Activated CD4-positive, alpha-beta memory T cell treated with anti-CD3 and anti-CD28 coated beads, Interleukin-2, amount 10 ng/mL, durations not matched to agents 7 days and 5 days (primary cell): ENCODE measurements around the gene CR1L. TPM values are rescaled to one million over a fixed set of nuclear protein-coding genes. Genes with fewer than 3 reads are reported as not detected.
"Not testable (repeated sequence)": the region's sequence is repeated elsewhere in the genome, so short reads cannot be mapped to it uniquely, and the experiment has no call there.

Experiments used
- CTCF ChIA-PET: fragments of 350-600 bp; sonication (Branson Sonifier 250); formaldehyde crosslinking; loops from one replicate; lab custom pipeline; 2021; ENCODE audit warnings: antibody characterized with exemption, inconsistent platforms; lab: Charles Lee
- POLR2A ChIA-PET: fragments of 350-600 bp; sonication (Branson Sonifier 250); formaldehyde crosslinking; loops from one replicate; lab custom pipeline; 2021; ENCODE audit warnings: antibody characterized with exemption; lab: Charles Lee
- DNase-seq: peaks from one replicate; pipeline ENCODE4 v3.0.0-alpha.2; 2020
- H3K27ac Mint-ChIP-seq: one replicate; pipeline ENCODE4 v1.8.0; 2021; ENCODE audit warnings: mild to moderate bottlenecking, mixed read lengths
- H3K27me3 Mint-ChIP-seq: one replicate; pipeline ENCODE4 v1.8.0; 2021; ENCODE audit warnings: mixed read lengths
- H3K36me3 Mint-ChIP-seq: one replicate; pipeline ENCODE4 v1.8.0; 2021; ENCODE audit warnings: low read depth, mixed read lengths
- H3K4me1 Mint-ChIP-seq: one replicate; pipeline ENCODE4 v1.8.0; 2021; ENCODE audit warnings: mixed read lengths
- H3K4me3 Mint-ChIP-seq: one replicate; pipeline ENCODE4 v1.8.0; 2021; ENCODE audit warnings: mild to moderate bottlenecking, mixed read lengths
- H3K9me3 Mint-ChIP-seq: one replicate; pipeline ENCODE4 v1.8.0; 2021; ENCODE audit warnings: mixed read lengths
- total RNA-seq, 2 experiments: library from RNA; stranded (reverse); gene quantifications; one replicate each; pipeline ENCODE4 v1.2.3, GENCODE V29; 2021

The CR1L gene
- total RNA-seq, 2 experiments from 2014 or later: not detected

DNA sequence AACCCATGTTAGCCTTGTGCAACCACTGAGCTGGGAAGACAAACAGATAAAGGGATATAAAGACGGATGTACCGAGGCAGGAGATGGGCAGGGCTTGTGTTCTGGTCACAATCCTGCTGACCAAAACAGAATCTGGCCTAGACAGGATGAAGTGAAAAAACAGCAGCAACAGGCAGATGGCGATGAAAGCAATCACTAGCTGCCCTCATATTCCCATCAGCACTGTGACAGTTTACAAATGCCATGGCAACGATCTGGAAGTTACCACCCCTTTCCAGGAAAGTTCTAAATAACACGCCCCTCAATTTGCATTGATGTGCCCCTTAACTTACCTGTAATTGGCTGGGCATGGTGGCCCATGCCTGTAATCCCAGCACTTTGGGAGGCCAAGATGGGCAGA lies 66.4 kb downstream of the CR1L start:
- POLR2A ChIA-PET: no interaction called here
- no peaks in the 10 kb centered on the region for H3K27me3 Mint-ChIP-seq
- no peak overlapping the region for H3K27ac Mint-ChIP-seq
- no peak for DNase-seq
- CTCF ChIA-PET: interaction anchor here (1.3 to 4.8 kb wide), 2 partner anchors 85 to 252 kb away, joined by 4 to 21 read pairs; no protein-coding TSS in a partner anchor
- no peaks in the 10 kb centered on the region for H3K36me3 Mint-ChIP-seq
- H3K9me3 Mint-ChIP-seq: no peaks in the 10 kb centered on the region
- H3K4me3 Mint-ChIP-seq: no peak overlapping the region
- no peaks in the 10 kb centered on the region for H3K4me1 Mint-ChIP-seq

DNA sequence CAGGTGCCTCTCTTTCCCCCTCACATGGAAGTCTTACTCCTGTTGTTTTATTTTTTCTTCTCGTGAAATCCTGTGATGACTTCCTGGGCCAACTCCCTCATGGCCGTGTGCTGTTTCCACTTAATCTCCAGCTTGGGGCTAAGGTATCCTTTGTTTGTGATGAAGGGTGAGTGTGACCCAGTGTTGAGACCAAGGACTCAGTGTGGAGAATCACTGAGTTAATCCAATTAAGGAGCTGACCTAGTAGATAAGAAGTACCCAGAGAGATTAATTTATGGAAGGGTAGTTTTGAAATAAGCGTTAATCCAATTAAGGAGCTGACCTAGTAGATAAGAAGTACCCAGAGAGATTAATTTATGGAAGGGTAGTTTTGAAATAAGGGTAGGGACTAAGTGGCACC lies 67.8 kb downstream of the CR1L start:
- CTCF ChIA-PET: interaction anchor here (0.8 to 4.8 kb wide), 2 partner anchors 73 to 84 kb away, joined by 3 to 21 read pairs; no protein-coding TSS in a partner anchor
- H3K4me3 Mint-ChIP-seq, H3K27ac Mint-ChIP-seq, H3K4me1 Mint-ChIP-seq, H3K36me3 Mint-ChIP-seq, H3K9me3 Mint-ChIP-seq, H3K27me3 Mint-ChIP-seq, POLR2A ChIA-PET, DNase-seq: not testable (repeated sequence)

DNA sequence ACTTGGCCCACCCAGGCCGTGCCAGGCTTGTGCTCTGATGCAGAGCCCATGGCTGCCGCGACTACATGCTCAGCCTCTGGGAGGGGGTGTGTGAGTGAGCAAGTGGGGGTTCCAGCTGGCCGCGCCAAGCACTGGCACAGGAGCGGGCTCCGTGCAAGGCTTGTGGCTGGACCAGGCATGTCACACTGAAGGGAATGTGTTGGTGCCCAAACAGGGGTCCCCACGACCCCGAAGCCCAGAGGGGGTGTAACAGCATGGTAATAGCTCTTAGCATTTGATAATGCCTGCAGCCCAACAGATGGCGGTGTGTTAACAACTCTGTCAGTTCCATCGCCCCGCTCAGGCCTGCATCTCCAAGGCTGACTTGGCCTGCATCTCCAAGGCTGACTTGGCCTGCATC lies 68.6 kb downstream of the CR1L start:
- H3K4me1 Mint-ChIP-seq: no peaks in the 10 kb centered on the region
- DNase-seq: no peak
- H3K27me3 Mint-ChIP-seq: peaks cover 4% of the 10 kb centered on the region
- ChIA-PET POLR2A (no interaction called here), CTCF (interaction anchor here (0.8 to 4.8 kb wide), 2 partner anchors 39 to 83 kb away, joined by 3 to 21 read pairs; no protein-coding TSS in a partner anchor)
- H3K9me3 Mint-ChIP-seq: no peaks in the 10 kb centered on the region
- no peaks in the 10 kb centered on the region for H3K36me3 Mint-ChIP-seq
- H3K27ac Mint-ChIP-seq: no peak overlapping the region
- H3K4me3 Mint-ChIP-seq: no peak overlapping the region

DNA sequence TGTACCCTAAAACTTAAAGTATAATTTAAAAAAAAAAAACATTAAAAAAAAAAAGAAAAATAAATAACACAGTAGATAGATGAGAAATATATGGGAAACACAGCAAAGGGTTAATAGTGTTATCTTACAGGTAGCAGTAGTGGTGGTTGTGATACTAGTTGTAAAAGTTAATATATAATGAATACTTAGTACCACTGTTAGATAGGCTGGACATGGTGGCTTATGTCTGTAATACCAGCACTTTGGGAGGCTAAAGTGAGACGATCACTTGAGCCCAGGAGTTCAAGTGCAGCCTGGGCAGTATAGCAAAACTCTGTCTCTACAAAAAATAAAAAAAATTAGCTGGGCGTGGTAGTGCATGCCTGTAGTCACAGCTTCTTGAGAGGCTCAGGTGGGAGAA lies 74.3 kb downstream of the CR1L start:
- no peaks in the 10 kb centered on the region for H3K9me3 Mint-ChIP-seq
- CTCF ChIA-PET: no interaction called here
- POLR2A ChIA-PET: interaction anchor here (0.6 kb wide), 1 partner anchor 164 kb away, joined by 4 read pairs; no protein-coding TSS in a partner anchor

DNA sequence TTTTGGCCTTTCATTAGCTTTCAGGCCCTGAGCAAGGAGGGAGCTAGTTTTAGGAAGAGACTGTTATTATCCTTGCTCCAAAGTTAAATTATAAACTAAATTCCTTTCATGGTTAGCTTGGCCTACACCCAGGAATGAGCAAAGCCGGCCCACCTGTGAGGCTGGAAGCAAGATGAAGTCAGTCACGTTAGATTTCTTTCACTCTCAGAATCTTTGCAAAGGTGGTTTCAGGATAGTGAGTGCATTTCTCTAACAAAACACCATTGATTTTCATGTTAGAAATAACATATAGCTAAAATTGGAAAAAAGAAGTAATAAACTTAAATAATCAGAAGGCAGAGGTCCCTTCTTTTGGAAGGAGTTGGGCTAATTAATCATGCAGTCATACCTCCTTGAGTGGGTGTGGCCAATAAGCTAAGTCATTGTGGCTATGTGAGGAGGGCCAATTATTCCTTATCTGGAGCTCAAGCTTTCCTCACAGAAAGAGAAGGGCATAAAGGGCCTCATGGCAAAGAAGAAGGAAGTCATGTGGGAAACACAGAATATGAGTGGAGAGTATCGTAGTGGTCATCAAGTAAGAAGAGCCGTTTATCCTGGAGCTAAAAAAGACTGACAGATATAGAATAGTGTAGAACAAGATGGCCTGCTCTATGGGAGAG lies 83.4 kb downstream of the CR1L start:
- CTCF ChIA-PET: interaction anchor here (0.6 kb wide), 1 partner anchor 18 kb away, joined by 3 read pairs; no protein-coding TSS in a partner anchor
- H3K36me3 Mint-ChIP-seq, H3K4me1 Mint-ChIP-seq, H3K9me3 Mint-ChIP-seq, H3K27ac Mint-ChIP-seq, DNase-seq, POLR2A ChIA-PET, H3K4me3 Mint-ChIP-seq, H3K27me3 Mint-ChIP-seq: not testable (repeated sequence)

More for the DNA sequence above, 74.3 kb downstream of the CR1L start:
- Mint-ChIP-seq H3K4me1 (no peaks in the 10 kb centered on the region), H3K4me3 (no peak overlapping the region), H3K27ac (no peak overlapping the region), H3K27me3 (peaks cover 4% of the 10 kb centered on the region), H3K36me3 (no peaks in the 10 kb centered on the region)
- no peak for DNase-seq

DNA sequence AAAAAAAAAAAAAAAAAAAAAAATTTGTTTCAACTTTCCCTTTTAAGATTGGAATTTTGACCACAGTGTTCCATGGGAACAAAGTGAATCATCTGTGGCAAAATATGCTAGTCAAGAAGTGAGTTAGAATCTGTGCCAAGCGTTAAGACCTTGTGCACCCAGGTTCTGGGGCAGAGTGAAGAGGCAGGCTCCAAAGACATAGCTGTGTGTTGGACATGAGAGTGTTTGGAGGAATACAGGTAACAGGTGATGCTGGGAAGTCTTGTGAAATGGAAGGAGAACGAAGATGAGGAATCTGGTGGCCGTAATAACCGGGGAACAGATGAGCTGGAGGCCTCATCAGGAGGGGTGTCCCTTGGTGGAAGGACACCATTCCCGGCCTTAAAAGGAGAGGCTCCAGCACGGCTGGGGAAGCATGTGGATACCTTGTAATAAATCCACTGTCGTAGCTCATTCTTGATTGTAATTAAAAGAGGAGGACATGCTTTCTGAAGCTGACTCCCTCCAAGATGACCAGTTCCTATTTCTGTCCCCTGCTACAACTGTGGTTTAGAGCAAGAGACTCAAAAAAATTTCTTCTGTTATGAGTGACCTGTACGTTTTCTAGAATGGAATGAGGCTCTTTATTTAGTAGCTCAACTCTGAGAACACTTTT lies 92.7 kb downstream of the CR1L start:
- CTCF ChIA-PET: interaction anchor here (1.3 kb wide), 1 partner anchor 60 kb away, joined by 4 read pairs; no protein-coding TSS in a partner anchor
- DNase-seq, H3K27ac Mint-ChIP-seq, H3K36me3 Mint-ChIP-seq, POLR2A ChIA-PET, H3K4me1 Mint-ChIP-seq, H3K27me3 Mint-ChIP-seq, H3K4me3 Mint-ChIP-seq, H3K9me3 Mint-ChIP-seq: not testable (repeated sequence)

DNA sequence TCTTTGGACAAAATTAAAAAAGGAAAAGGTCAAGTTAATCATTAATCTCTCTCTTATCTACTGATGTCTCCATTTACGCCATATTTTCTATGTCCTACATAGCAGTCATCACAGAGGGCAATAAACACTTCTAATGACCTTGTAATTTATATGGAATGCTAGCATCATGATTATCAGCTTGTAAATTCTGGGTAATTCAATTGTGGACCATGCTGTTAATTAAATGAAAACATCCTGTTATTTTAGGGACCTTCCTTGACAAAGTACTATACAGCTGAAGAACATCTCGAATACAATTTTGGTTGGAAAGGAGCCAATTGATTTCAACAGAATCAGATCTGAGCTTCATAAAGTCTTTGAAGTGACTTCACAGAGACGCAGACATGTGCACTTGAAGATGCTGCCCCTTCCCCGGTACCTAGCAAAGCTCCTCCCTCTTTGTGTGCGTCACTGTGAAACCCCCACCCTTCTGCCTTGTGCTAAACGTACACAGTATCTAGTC lies 93.3 kb downstream of the CR1L start:
- not testable (repeated sequence) for DNase-seq, H3K27me3 Mint-ChIP-seq, H3K36me3 Mint-ChIP-seq, H3K27ac Mint-ChIP-seq, H3K9me3 Mint-ChIP-seq, H3K4me3 Mint-ChIP-seq, H3K4me1 Mint-ChIP-seq
- CTCF ChIA-PET: interaction anchor here (1.3 kb wide), 1 partner anchor 59 kb away, joined by 4 read pairs; no protein-coding TSS in a partner anchor
- POLR2A ChIA-PET: interaction anchor here (1.0 kb wide), 1 partner anchor 13 kb away, joined by 3 read pairs; the partner anchor contains the start of gene CD46

DNA sequence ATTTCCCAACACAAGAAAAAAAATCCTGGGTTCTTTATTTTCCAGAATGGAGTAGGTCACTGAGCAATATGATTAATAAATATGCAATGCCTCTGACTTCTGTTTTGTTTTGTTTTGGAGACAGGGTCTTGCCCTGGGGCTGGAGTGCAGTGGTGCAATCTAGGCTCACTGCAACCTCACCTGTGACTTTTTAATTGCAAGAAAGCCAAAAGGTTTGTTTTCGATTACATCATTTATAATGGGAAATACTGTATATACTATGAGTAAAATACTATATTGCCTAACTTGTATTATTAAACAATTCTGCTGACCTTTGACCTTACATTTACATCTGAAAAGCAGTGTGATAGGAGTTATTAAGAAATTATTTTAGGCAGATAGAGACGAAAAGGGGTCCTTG lies 95.3 kb downstream of the CR1L start:
- Mint-ChIP-seq H3K27ac (no peak overlapping the region), H3K36me3 (no peaks in the 10 kb centered on the region), H3K9me3 (no peaks in the 10 kb centered on the region), H3K4me3 (no peak overlapping the region), H3K4me1 (no peaks in the 10 kb centered on the region), H3K27me3 (peaks cover 6% of the 10 kb centered on the region)
- ChIA-PET CTCF (no interaction called here), POLR2A (no interaction called here)
- no peak for DNase-seq

DNA sequence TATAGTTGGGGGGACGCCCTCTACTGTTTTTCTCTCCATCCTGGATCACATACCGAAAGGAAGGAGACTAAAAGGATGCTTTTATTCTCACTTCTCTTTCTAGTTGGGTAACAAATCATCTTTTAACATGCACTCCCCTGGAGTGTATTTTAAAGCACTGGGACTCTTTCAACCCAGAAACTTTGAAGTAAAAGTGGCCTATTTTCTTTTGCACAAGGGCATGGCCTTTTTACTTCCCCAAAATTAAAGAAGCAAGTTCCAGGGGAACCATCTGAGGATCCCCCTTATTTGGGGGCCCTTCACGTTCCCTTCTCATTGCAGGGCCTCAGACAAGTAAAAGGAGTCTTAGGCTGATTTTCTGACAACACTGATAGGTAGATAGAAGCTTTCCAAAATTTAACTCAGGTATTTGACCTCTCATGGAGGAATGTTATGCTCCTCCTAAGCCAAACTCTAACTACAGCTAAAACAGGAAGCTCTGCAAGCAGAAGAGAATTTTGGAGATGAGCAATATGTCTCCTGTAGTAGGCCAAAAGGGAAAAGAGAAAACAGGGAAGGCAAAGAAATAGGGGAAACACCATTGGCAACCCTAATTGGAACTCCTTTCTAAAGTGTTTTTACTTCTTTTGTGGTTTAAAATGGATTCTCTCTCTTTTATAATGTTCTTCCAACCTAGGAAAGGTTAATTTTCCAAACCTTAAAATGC lies 98.1 kb downstream of the CR1L start:
- POLR2A ChIA-PET: no interaction called here

DNA sequence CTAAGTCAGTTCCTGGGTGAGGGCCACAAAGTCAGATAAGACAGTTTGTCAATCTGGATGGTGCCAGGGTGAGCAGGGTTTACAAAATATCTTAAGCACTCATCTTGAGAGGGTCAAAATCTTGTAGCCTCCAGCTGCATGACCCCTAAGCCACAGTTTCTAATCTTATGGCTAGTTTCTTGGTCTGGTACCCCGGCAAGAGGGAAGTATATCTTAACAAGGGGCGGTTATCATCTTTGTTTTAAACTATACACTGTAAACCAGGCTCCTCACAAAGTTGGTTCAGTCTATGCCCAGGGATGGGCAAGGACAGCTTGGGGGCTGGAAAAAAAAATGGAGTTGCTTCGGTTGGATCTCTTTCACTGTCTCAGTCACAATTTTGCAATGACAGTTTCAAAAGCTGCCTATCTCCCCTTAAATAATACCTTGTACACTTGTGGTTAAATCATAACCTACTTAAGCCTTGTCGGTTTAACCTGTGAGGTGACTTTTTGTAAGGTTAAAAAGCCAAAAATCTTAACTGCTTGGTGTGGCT lies 99.1 kb downstream of the CR1L start:
- POLR2A ChIA-PET: no interaction called here
- H3K4me1 Mint-ChIP-seq: peaks cover 6% of the 10 kb centered on the region
- CTCF ChIA-PET: no interaction called here
- no peak for DNase-seq
- no peaks in the 10 kb centered on the region for H3K36me3 Mint-ChIP-seq
- H3K9me3 Mint-ChIP-seq: no peaks in the 10 kb centered on the region
- H3K27ac Mint-ChIP-seq: no peak overlapping the region
- H3K27me3 Mint-ChIP-seq: no peaks in the 10 kb centered on the region
- H3K4me3 Mint-ChIP-seq: no peak overlapping the region

More for the DNA sequence above, 98.1 kb downstream of the CR1L start:
- CTCF ChIA-PET: no interaction called here
- no peak for DNase-seq
- Mint-ChIP-seq H3K27me3 (peaks cover 2% of the 10 kb centered on the region), H3K27ac (no peak overlapping the region), H3K4me1 (no peaks in the 10 kb centered on the region), H3K9me3 (no peaks in the 10 kb centered on the region), H3K4me3 (no peak overlapping the region), H3K36me3 (no peaks in the 10 kb centered on the region)

DNA sequence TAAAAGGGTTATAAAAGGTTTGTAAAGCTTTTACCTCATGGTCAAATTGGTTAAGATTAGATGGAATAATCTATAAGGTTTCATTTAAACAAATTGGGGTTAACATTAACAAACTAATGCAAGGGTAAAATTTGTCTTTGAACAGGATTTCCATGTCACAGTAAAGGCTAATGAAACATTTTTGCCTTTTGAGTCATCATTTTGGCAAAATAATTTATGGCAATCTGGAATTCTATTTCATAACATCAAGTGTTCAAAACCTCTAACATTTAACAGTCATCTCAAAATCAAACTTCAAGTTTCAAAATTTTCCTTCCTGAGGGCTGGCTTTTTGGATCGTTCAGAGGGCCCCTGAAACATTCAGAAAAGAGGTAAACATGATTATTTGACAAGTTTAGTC lies 100.4 kb downstream of the CR1L start:
- no peak for DNase-seq
- no peak overlapping the region for H3K27ac Mint-ChIP-seq
- no peak overlapping the region for H3K4me3 Mint-ChIP-seq
- POLR2A ChIA-PET: no interaction called here
- H3K36me3 Mint-ChIP-seq: no peaks in the 10 kb centered on the region
- H3K9me3 Mint-ChIP-seq: no peaks in the 10 kb centered on the region
- H3K4me1 Mint-ChIP-seq: peaks cover 14% of the 10 kb centered on the region
- no peaks in the 10 kb centered on the region for H3K27me3 Mint-ChIP-seq
- CTCF ChIA-PET: interaction anchor here (0.6 kb wide), 1 partner anchor 52 kb away, joined by 4 read pairs; no protein-coding TSS in a partner anchor

DNA sequence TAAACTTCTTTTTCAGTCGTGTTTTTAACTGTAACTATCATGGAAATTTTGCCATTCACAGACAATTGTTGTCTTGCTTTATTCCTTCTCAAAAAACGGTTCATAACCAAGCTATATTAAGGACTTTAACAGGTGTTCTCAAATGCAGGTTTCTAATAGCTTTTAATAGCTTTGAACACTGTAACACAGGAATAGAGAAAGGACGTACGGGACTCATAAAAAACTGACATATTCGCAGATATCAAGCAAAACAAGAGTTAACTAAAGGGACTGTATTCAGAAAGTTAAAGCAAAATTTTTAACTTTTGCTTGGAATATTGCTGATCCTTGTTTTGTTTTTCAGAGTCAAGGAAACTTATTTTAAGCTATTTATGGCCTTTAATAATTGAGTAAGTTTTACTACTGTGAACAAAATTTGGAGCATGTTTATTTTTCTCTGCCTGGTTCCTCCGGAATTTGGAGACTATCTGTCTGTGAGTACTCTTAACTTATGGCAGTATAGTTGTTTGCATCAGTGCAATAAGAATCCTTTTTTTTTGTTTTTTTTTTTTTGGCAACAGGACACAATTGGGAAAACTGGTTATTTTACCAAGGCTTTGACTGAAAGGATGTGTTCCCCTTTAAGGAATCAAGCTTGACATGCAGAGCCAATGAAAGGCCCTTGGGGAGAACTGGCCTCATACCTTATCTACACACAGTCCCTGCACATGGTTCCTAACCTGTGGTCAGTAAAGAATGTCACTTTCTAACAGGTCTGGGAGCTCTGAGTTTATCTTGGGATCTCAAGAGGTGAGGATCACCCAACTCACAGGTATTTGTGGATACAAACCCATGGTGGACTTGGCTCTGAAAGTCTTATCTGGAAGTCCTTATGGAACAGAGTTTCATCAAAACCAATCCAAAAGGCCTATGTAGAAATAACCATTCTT lies 101.2 kb downstream of the CR1L start:
- no peaks in the 10 kb centered on the region for H3K36me3 Mint-ChIP-seq
- no peak overlapping the region for H3K4me3 Mint-ChIP-seq
- peaks cover 21% of the 10 kb centered on the region for H3K4me1 Mint-ChIP-seq
- no peaks in the 10 kb centered on the region for H3K27me3 Mint-ChIP-seq
- H3K27ac Mint-ChIP-seq: no peak overlapping the region
- CTCF ChIA-PET: interaction anchor here (1.3 kb wide), 1 partner anchor 18 kb away, joined by 3 read pairs; no protein-coding TSS in a partner anchor
- no peak for DNase-seq
- POLR2A ChIA-PET: no interaction called here
- H3K9me3 Mint-ChIP-seq: no peaks in the 10 kb centered on the region
